IMR-90 (cell line): ENCODE results near the gene KYAT1. TPM values are rescaled to one million over a fixed set of nuclear protein-coding genes. Genes with fewer than 3 reads are reported as not detected.

ENCODE experiments used
- ATAC-seq: fragments of 200-7000 bp; cut with Tn5 transposase; 2 replicates; pipeline ENCODE4 v1.9.1; 2020; ENCODE audit warnings: low read depth, mild to moderate bottlenecking, moderate library complexity
- BruUV-seq: library from RNA; stranded (reverse); fragments of 400-500 nt; replicated peaks from 2 replicates; lab custom pipeline; 2021; lab: Mats Ljungman, UMichigan
- CTCF ChIA-PET: fragments of 300-600 bp; formaldehyde crosslinking; extraction: SDS; loops from one replicate; lab custom pipeline; 2021; ENCODE audit warnings: antibody characterized with exemption; lab: Yijun Ruan, JAX
- POLR2A ChIA-PET: fragments of 300-600 bp; sonication (Branson Sonifier 250); formaldehyde crosslinking; loops from one replicate; lab custom pipeline; 2022; ENCODE audit warnings: antibody characterized with exemption; ENCODE audit not compliant: unreplicated experiment; lab: Charles Lee
- DNase-seq: peaks from one replicate; pipeline ENCODE4 v3.0.0; 2013
- H2AFZ ChIP-seq: replicated peaks from 2 replicates; pipeline ENCODE3; 2013; ENCODE audit warnings: low read length, mild to moderate bottlenecking; ENCODE audit not compliant: poor library complexity
- H2AK5ac ChIP-seq: 2 replicates; pipeline ENCODE4 v1.6.1; 2013; ENCODE audit warnings: low read depth, low read length, inconsistent platforms
- H2AK9ac ChIP-seq: replicated peaks from 2 replicates; pipeline ENCODE3; 2013; ENCODE audit warnings: mild to moderate bottlenecking, low read depth, low read length, moderate library complexity; ENCODE audit not compliant: poor library complexity
- H2BK120ac ChIP-seq: 2 replicates; pipeline ENCODE4 v1.6.1; 2013; ENCODE audit warnings: low read depth, low read length, inconsistent platforms
- H2BK15ac ChIP-seq: 3 replicates; pipeline ENCODE4 v1.6.1; 2013; ENCODE audit warnings: low read depth, low read length, inconsistent platforms
- H2BK20ac ChIP-seq: 2 replicates; pipeline ENCODE4 v1.6.1; 2013; ENCODE audit warnings: low read depth, mild to moderate bottlenecking, inconsistent platforms, low read length, moderate library complexity
- H2BK5ac ChIP-seq: 2 replicates; pipeline ENCODE4 v1.6.1; 2013; ENCODE audit warnings: mild to moderate bottlenecking, low read depth, low read length, inconsistent platforms; ENCODE audit not compliant: poor library complexity, severe bottlenecking
- H3K14ac ChIP-seq: replicated peaks from 2 replicates; pipeline ENCODE4 v1.6.1; 2013; ENCODE audit warnings: low read depth, low read length, inconsistent platforms
- H3K18ac ChIP-seq: 2 replicates; pipeline ENCODE4 v1.6.1; 2013; ENCODE audit warnings: low read depth, low read length, control low read depth
- H3K23ac ChIP-seq: 2 replicates; pipeline ENCODE4 v1.6.1; 2013; ENCODE audit warnings: low read depth, low read length, inconsistent platforms
- H3K27ac ChIP-seq: 2 replicates; pipeline ENCODE4 v1.5.1; 2013; ENCODE audit warnings: mild to moderate bottlenecking, control low read depth, low read length; ENCODE audit not compliant: insufficient read depth
- H3K27me3 ChIP-seq: 2 replicates; pipeline ENCODE4 v1.6.1; 2013; ENCODE audit warnings: low read length; ENCODE audit not compliant: control insufficient read depth, insufficient read depth
- H3K36me3 ChIP-seq: 2 replicates; pipeline ENCODE4 v1.6.1; 2013; ENCODE audit warnings: low read length, mixed read lengths; ENCODE audit not compliant: control insufficient read depth, insufficient read depth
- H3K4ac ChIP-seq: 2 replicates; pipeline ENCODE4 v1.6.1; 2013; ENCODE audit warnings: low read depth, low read length, inconsistent platforms
- H3K4me1 ChIP-seq: 2 replicates; pipeline ENCODE4 v1.6.1; 2013; ENCODE audit warnings: low read length, mixed read lengths; ENCODE audit not compliant: control insufficient read depth, insufficient read depth
- H3K4me2 ChIP-seq: 2 replicates; pipeline ENCODE4 v1.6.1; 2013; ENCODE audit warnings: low read depth, mild to moderate bottlenecking, control low read depth, low read length, moderate library complexity
- H3K4me3 ChIP-seq: 2 replicates; pipeline ENCODE4 v1.5.1; 2013; ENCODE audit warnings: low read depth, mild to moderate bottlenecking, control low read depth, low read length, moderate library complexity; ENCODE audit not compliant: insufficient read depth
- H3K56ac ChIP-seq: 2 replicates; pipeline ENCODE4 v1.6.1; 2013; ENCODE audit warnings: low read length, inconsistent platforms; ENCODE audit not compliant: insufficient read depth; ENCODE audit errors: extremely low read depth
- H3K79me1 ChIP-seq, 2 experiments: 2 replicates each; pipeline ENCODE4 v1.6.1; 2013; ENCODE audit warnings: low read length in 2 of 2, inconsistent platforms in 1 of 2, low read depth in 1 of 2
- H3K9ac ChIP-seq: 2 replicates; pipeline ENCODE4 v1.6.1; 2013; ENCODE audit warnings: low read depth, low read length, control low read depth
- H3K9me1 ChIP-seq: 2 replicates; pipeline ENCODE4 v1.6.1; 2013; ENCODE audit warnings: low read length, inconsistent platforms; ENCODE audit not compliant: insufficient read depth
- H3K9me3 ChIP-seq: 2 replicates; pipeline ENCODE4 v1.6.1; 2013; ENCODE audit warnings: low read length; ENCODE audit not compliant: control insufficient read depth, insufficient read depth
- H4K20me1 ChIP-seq: 2 replicates; pipeline ENCODE4 v1.6.1; 2013; ENCODE audit warnings: low read length, inconsistent platforms; ENCODE audit not compliant: insufficient read depth
- H4K5ac ChIP-seq: 2 replicates; pipeline ENCODE4 v1.6.1; 2013; ENCODE audit warnings: mild to moderate bottlenecking, low read depth, low read length, control low read depth
- H4K8ac ChIP-seq, 2 experiments: 2 replicates each; pipeline ENCODE4 v1.6.1; 2013; ENCODE audit warnings: low read depth in 2 of 2, low read length in 2 of 2, control low read depth in 1 of 2, inconsistent platforms in 1 of 2
- H4K91ac ChIP-seq: 2 replicates; pipeline ENCODE4 v1.6.1; 2013; ENCODE audit warnings: low read depth, low read length, inconsistent platforms; ENCODE audit not compliant: insufficient read depth
- CEBPB ChIP-seq: IDR thresholded peaks from 2 replicates; pipeline ENCODE4 v1.6.1; 2012; ENCODE audit warnings: low read depth, low read length, improper control_type of control experiment
- ELK1 ChIP-seq: fragments of 150-350 bp; IDR thresholded peaks from 2 replicates; pipeline ENCODE4 v1.6.1; 2016; ENCODE audit warnings: low read depth, mild to moderate bottlenecking, low read length, moderate library complexity, borderline replicate concordance
- MXI1 ChIP-seq: IDR thresholded peaks from 2 replicates; pipeline ENCODE4 v1.6.1; 2012; ENCODE audit warnings: low read depth, mild to moderate bottlenecking, low read length, moderate library complexity, borderline replicate concordance
- NFE2L2 ChIP-seq: fragments of 150-350 bp; IDR thresholded peaks from 2 replicates; pipeline ENCODE4 v1.6.1; 2016; ENCODE audit warnings: low read depth, mild to moderate bottlenecking, low read length
- RAD21 ChIP-seq: IDR thresholded peaks from 2 replicates; pipeline ENCODE4 v1.6.1; 2012; ENCODE audit warnings: low read length, improper control_type of control experiment
- RCOR1 ChIP-seq: IDR thresholded peaks from 2 replicates; pipeline ENCODE4 v1.6.1; 2012; ENCODE audit warnings: mild to moderate bottlenecking, low read length, improper control_type of control experiment; ENCODE audit not compliant: insufficient replicate concordance
- USF2 ChIP-seq: fragments of 150-350 bp; IDR thresholded peaks from 2 replicates; pipeline ENCODE4 v1.6.1; 2017; ENCODE audit warnings: mild to moderate bottlenecking, antibody characterized with exemption, low read length, low read depth
- WGBS, 2 experiments: methylation state at CpG; one replicate each; pipeline versions ENCODE4 v1.1.5 to v1.1.7; 2013; ENCODE audit warnings: missing lambda C conversion rate in 2 of 2; ENCODE audit not compliant: insufficient read length in 1 of 2; ENCODE audit errors: extremely low coverage in 2 of 2; 5-methylcytosine and 5-hydroxymethylcytosine counted together
- dilution Hi-C: fragments of 300-500 bp; cut with HindIII; formaldehyde crosslinking; loops from one replicate; pipeline ENCODE4 v1.14.3; 2018; ENCODE audit warnings: low sequenced_read_pairs; ENCODE audit not compliant: unreplicated experiment
- in situ Hi-C: fragments of 300-500 bp; cut with MboI; formaldehyde crosslinking; loops from 3 replicates; pipeline ENCODE4 v1.14.3; 2019; ENCODE audit warnings: low sequenced_read_pairs, inconsistent platforms, mixed read lengths
- intact Hi-C: fragments of 100-400 bp; cut with micrococcal nuclease; formaldehyde crosslinking; loops from 2 replicates; pipeline ENCODE4 v1.10.0; 2022
- polyA plus RNA-seq, 3 experiments: library from polyadenylated mRNA; depleted of rRNA; stranded (reverse); fragments of >200 nt; gene quantifications; 2 replicates each; pipeline ENCODE4 v1.2.3, GENCODE V29; 2012; ENCODE audit warnings: low replicate concordance in 1 of 3
- total RNA-seq: library from RNA; depleted of rRNA; stranded (reverse); fragments of >200 nt; gene quantifications from 2 replicates; pipeline ENCODE4 v1.2.3, GENCODE V29; 2012

The KYAT1 gene
- total and polyA plus RNA-seq, 2 of the 4 experiments (the other 2 are of a cell fraction), result 6.8 to 9.5 TPM

- in situ Hi-C loops, result no loop called here
- intact Hi-C loops, result no loop called here
- no peaks in the 10 kb centered on the region for H3K9me3 ChIP-seq
- no peak overlapping the region for H2BK5ac ChIP-seq
- H4K8ac ChIP-seq, result no peak overlapping the region
- no peak overlapping the region for H3K56ac ChIP-seq
- peaks cover 4% of the 10 kb centered on the region for H3K4me1 ChIP-seq
- H2BK15ac ChIP-seq, result no peak overlapping the region
- no peak overlapping the region for H3K9ac ChIP-seq
- no peak overlapping the region for H3K4me2 ChIP-seq
- POLR2A ChIA-PET, result no interaction called here
- no peak overlapping the region for H3K23ac ChIP-seq
- peaks cover 16% of the 10 kb centered on the region for H4K20me1 ChIP-seq
- H2AK9ac ChIP-seq, result no peak overlapping the region
- CTCF ChIA-PET, result no interaction called here
- H2AFZ ChIP-seq, result no peak overlapping the region
- H3K27me3 ChIP-seq, result no peaks in the 10 kb centered on the region
- H4K5ac ChIP-seq, result no peak overlapping the region
- no peak overlapping the region for H2BK120ac ChIP-seq
- H3K27ac ChIP-seq, result no peak overlapping the region
- H3K14ac ChIP-seq, result no peak overlapping the region
- H3K79me1 ChIP-seq, result peaks cover 25 to 74% of the 10 kb centered on the region in 2 experiments
- TF ChIP-seq ELK1 (no peak), NFE2L2 (no peak), USF2 (no peak), RAD21 (no peak), MXI1 (no peak), CEBPB (no peak), RCOR1 (no peak)
- BruUV-seq, result no TSS peak
- H3K4ac ChIP-seq, result no peak overlapping the region
- DNase-seq (no peak), ATAC-seq (no peak)
- peaks cover 21% of the 10 kb centered on the region for H3K36me3 ChIP-seq
- dilution Hi-C loops, result no loop called here
- WGBS, 2 experiments, result 100% methylated on average over 2 of the region's 7 CpGs; no CpG with 5 or more reads in 1 of the 2 experiments
- H3K9me1 ChIP-seq, result peaks cover 18% of the 10 kb centered on the region
- H3K18ac ChIP-seq, result no peak overlapping the region
- H3K4me3 ChIP-seq, result no peak overlapping the region
- H4K91ac ChIP-seq, result no peak overlapping the region
- H2BK20ac ChIP-seq, result no peak overlapping the region
- no peak overlapping the region for H2AK5ac ChIP-seq
Measured at GRCh38 chr9:128901379-128901778, 19.6 kb upstream of the KYAT1 start.
